ENCODE data around the gene MSX2. TPM values are rescaled to one million over a fixed set of nuclear protein-coding genes. Genes with fewer than 3 reads are reported as not detected.

Gene MSX2
- total and polyA plus RNA-seq, 2 of the 4 experiments (the other 2 are of a cell fraction), result 2.2 to 3.7 TPM

DNA sequence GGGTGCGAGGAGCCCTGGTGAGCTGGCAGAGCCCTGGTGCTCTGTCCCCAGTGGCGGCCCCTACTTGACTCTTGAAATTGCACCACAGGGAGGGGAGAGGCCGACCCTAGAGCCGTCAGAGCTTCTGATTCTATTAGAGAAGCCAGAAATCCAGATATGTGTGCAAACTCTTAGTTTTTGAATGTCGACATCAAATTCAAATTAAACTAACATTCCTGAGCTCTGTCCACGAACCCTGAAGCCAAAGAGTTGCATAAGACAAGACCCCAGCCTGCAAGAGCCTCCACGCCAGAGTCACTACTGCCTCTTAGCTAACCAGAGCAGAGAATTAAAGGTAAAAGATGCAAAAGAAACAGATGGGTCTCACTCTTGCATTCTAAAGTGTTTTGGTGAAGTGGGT is 29.8 kb upstream of the MSX2 start:
- DNase-seq (no peak), ATAC-seq (ENCODE audit: low read depth) (no peak)
- H3K23ac ChIP-seq (ENCODE audit: low read depth, low read length), result no peak overlapping the region
- H3K4ac ChIP-seq (ENCODE audit: low read depth, low read length), result no peak overlapping the region
- no peak overlapping the region for H3K4me2 ChIP-seq (ENCODE audit: low read depth, low read length)
- no peaks in the 10 kb centered on the region for H3K9me1 ChIP-seq (ENCODE audit: insufficient read depth, low read length)
- intact Hi-C loops (cut with micrococcal nuclease) (no loop called here), in situ Hi-C loops (cut with MboI; ENCODE audit: low sequenced_read_pairs) (no loop called here), dilution Hi-C loops (cut with HindIII; ENCODE audit: low sequenced_read_pairs, unreplicated experiment) (no loop called here)
- no peak overlapping the region for H3K14ac ChIP-seq (replicated peaks; ENCODE audit: low read depth, low read length)
- no peak overlapping the region for H2BK120ac ChIP-seq (ENCODE audit: low read depth, low read length)
- H3K27ac ChIP-seq (ENCODE audit: insufficient read depth, low read length), result no peak overlapping the region
- no peak overlapping the region for H4K5ac ChIP-seq (ENCODE audit: low read depth, low read length)
- H2AK9ac ChIP-seq (replicated peaks; ENCODE audit: low read depth, low read length, poor library complexity), result no peak overlapping the region
- no peaks in the 10 kb centered on the region; the same call in 1 of the 2 replicates for H3K4me1 ChIP-seq (ENCODE audit: control insufficient read depth, insufficient read depth, low read length)
- H2AFZ ChIP-seq (replicated peaks; ENCODE audit: low read length, poor library complexity), result no peak overlapping the region
- ChIA-PET POLR2A (ENCODE audit: unreplicated experiment) (no interaction called here), CTCF (no interaction called here)
- BruUV-seq (replicated peaks), result no TSS peak
- no peaks in the 10 kb centered on the region for H4K20me1 ChIP-seq (ENCODE audit: insufficient read depth, low read length)
- no peak overlapping the region for H2BK5ac ChIP-seq (ENCODE audit: low read depth, low read length, poor library complexity, severe bottlenecking)
- H3K56ac ChIP-seq (ENCODE audit: extremely low read depth, insufficient read depth, low read length), result no peak overlapping the region
- H3K27me3 ChIP-seq (ENCODE audit: control insufficient read depth, insufficient read depth, low read length), result peaks cover 42% of the 10 kb centered on the region
- no peaks in the 10 kb centered on the region for H3K79me1 ChIP-seq (ENCODE audit: low read depth in 1 of 2, low read length in 2 of 2)
- H3K18ac ChIP-seq (ENCODE audit: low read depth, low read length), result no peak overlapping the region
- no peaks in the 10 kb centered on the region for H3K9me3 ChIP-seq (ENCODE audit: control insufficient read depth, insufficient read depth, low read length)
- H3K9ac ChIP-seq (ENCODE audit: low read depth, low read length), result no peak overlapping the region
- no peak overlapping the region for H4K8ac ChIP-seq (ENCODE audit: low read depth in 2 of 2, low read length in 2 of 2)
- no peak overlapping the region for H3K4me3 ChIP-seq (ENCODE audit: insufficient read depth, low read depth, low read length)
- no peaks in the 10 kb centered on the region for H3K36me3 ChIP-seq (ENCODE audit: control insufficient read depth, insufficient read depth, low read length)
- no peak overlapping the region for H4K91ac ChIP-seq (ENCODE audit: insufficient read depth, low read depth, low read length)
- H2AK5ac ChIP-seq (ENCODE audit: low read depth, low read length), result no peak overlapping the region
- H2BK20ac ChIP-seq (ENCODE audit: low read depth, low read length), result no peak overlapping the region
- TF ChIP-seq, protein P1, sequence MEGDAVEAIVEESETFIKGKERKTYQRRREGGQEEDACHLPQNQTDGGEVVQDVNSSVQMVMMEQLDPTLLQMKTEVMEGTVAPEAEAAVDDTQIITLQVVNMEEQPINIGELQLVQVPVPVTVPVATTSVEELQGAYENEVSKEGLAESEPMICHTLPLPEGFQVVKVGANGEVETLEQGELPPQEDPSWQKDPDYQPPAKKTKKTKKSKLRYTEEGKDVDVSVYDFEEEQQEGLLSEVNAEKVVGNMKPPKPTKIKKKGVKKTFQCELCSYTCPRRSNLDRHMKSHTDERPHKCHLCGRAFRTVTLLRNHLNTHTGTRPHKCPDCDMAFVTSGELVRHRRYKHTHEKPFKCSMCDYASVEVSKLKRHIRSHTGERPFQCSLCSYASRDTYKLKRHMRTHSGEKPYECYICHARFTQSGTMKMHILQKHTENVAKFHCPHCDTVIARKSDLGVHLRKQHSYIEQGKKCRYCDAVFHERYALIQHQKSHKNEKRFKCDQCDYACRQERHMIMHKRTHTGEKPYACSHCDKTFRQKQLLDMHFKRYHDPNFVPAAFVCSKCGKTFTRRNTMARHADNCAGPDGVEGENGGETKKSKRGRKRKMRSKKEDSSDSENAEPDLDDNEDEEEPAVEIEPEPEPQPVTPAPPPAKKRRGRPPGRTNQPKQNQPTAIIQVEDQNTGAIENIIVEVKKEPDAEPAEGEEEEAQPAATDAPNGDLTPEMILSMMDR (conservative IDR thresholded peaks at IDR 0.05; ENCODE audit: low read depth, low read length), result no peak
- no peak for TF ChIP-seq BHLHE40 (IDR thresholded peaks at IDR 0.05; ENCODE audit: low read depth, low read length)
- no peak for TF ChIP-seq CEBPB (IDR thresholded peaks at IDR 0.05; ENCODE audit: low read depth, low read length)
- TF ChIP-seq, protein P2, sequence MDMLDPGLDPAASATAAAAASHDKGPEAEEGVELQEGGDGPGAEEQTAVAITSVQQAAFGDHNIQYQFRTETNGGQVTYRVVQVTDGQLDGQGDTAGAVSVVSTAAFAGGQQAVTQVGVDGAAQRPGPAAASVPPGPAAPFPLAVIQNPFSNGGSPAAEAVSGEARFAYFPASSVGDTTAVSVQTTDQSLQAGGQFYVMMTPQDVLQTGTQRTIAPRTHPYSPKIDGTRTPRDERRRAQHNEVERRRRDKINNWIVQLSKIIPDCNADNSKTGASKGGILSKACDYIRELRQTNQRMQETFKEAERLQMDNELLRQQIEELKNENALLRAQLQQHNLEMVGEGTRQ (IDR thresholded peaks at IDR 0.05; ENCODE audit: low read depth, low read length), result no peak
- no peak for TF ChIP-seq POLR2A (IDR thresholded peaks at IDR 0.05; ENCODE audit: low read depth, low read length)
- no peak for TF ChIP-seq CHD1 (IDR thresholded peaks at IDR 0.05; ENCODE audit: low read depth, low read length)
- no peak for TF ChIP-seq ELK1 (IDR thresholded peaks at IDR 0.05; ENCODE audit: borderline replicate concordance, low read depth, low read length)
- no peak for TF ChIP-seq RCOR1 (IDR thresholded peaks at IDR 0.05; ENCODE audit: insufficient replicate concordance, low read length)
- TF ChIP-seq MAZ (IDR thresholded peaks at IDR 0.05; ENCODE audit: borderline replicate concordance, low read depth, low read length), result no peak
- no peak for TF ChIP-seq MAFK (IDR thresholded peaks at IDR 0.05; ENCODE audit: low read depth, low read length)
- no peak for TF ChIP-seq FOS (IDR thresholded peaks at IDR 0.05; ENCODE audit: low read depth, low read length)
- no peak for TF ChIP-seq SMC3 (IDR thresholded peaks at IDR 0.05; ENCODE audit: low read depth, low read length)
- TF ChIP-seq MXI1 (IDR thresholded peaks at IDR 0.05; ENCODE audit: borderline replicate concordance, low read depth, low read length), result no peak
- TF ChIP-seq NFE2L2 (IDR thresholded peaks at IDR 0.05; ENCODE audit: low read depth, low read length), result no peak
- no peak overlapping the region for H2BK15ac ChIP-seq (ENCODE audit: low read depth, low read length)
- WGBS, 2 experiments (ENCODE audit: extremely low coverage in 2 of 2, insufficient read length in 1 of 2), result no CpG with 5 or more reads among the region's 7 CpGs
